HG03442 (cell line): ENCODE measurements around the gene CCDC70.

ENCODE experiments used
- ATAC-seq: cut with Tn5 transposase; IDR thresholded peaks from one replicate; pipeline ENCODE4 v1.9.1; 2021; ENCODE audit warnings: mild to moderate bottlenecking, moderate library complexity; ENCODE audit not compliant: unreplicated experiment

The CCDC70 gene

GRCh38 chr13:51856998-51857397 is 4.8 kb upstream of the CCDC70 start:
- ATAC-seq, result no peak

GRCh38 chr13:51858433-51859247 is 3.1 kb upstream of the CCDC70 start:
- no peak for ATAC-seq

GRCh38 chr13:51862957-51863356 is 1.2 kb downstream of the CCDC70 start:
- no peak for ATAC-seq

- no peak for ATAC-seq
These were observed 4.1 kb downstream of the CCDC70 start for GRCh38 chr13:51865838-51866237.

- no peak for ATAC-seq
These were observed 5.3 kb downstream of the CCDC70 start for GRCh38 chr13:51867062-51867461.

GRCh38 chr13:51869916-51870315 is 8.1 kb downstream of the CCDC70 start:
- no peak for ATAC-seq

GRCh38 chr13:51870616-51871015 is 8.8 kb downstream of the CCDC70 start:
- no peak for ATAC-seq

- no peak for ATAC-seq
These were observed 11.5 kb downstream of the CCDC70 start for GRCh38 chr13:51873117-51873798.

- ATAC-seq, result no peak
These were observed 12.1 kb downstream of the CCDC70 start for GRCh38 chr13:51873837-51874236.

GRCh38 chr13:51874651-51875050 is 12.9 kb downstream of the CCDC70 start:
- no peak for ATAC-seq

GRCh38 chr13:51879133-51879532 is 17.4 kb downstream of the CCDC70 start:
- peak; percentile 43 for ATAC-seq

- no peak for ATAC-seq
These were observed 19.5 kb downstream of the CCDC70 start for GRCh38 chr13:51881296-51881695.

- ATAC-seq, result no peak
These were observed 20.9 kb downstream of the CCDC70 start for GRCh38 chr13:51882570-51883225.

- ATAC-seq, result no peak
These were observed 21.4 kb downstream of the CCDC70 start for GRCh38 chr13:51883226-51883600.

- ATAC-seq, result no peak
These were observed 23.9 kb downstream of the CCDC70 start for GRCh38 chr13:51885651-51886050.

GRCh38 chr13:51887468-51887867 is 25.7 kb downstream of the CCDC70 start:
- no peak for ATAC-seq

GRCh38 chr13:51892657-51893056 is 30.9 kb downstream of the CCDC70 start:
- no peak for ATAC-seq

GRCh38 chr13:51894239-51894638 is 32.5 kb downstream of the CCDC70 start:
- no peak for ATAC-seq

- ATAC-seq, result peak; percentile 79
These were observed 34.4 kb downstream of the CCDC70 start for GRCh38 chr13:51895906-51896888.

- ATAC-seq, result no peak
These were observed 38.7 kb downstream of the CCDC70 start for GRCh38 chr13:51900471-51900870.

GRCh38 chr13:51902776-51903175 is 41.0 kb downstream of the CCDC70 start:
- ATAC-seq, result no peak
